H1 (cell line): ENCODE data around the gene NMB. TPM values are rescaled to one million over a fixed set of nuclear protein-coding genes. Genes with fewer than 3 reads are reported as not detected.

Source experiments
- CHD7 ChIP-seq: fragments of 300-600 bp; sonication (generic); IDR thresholded peaks from 2 replicates; pipeline ENCODE4 v1.7.1; 2012; ENCODE audit warnings: low read length, moderate library complexity, mild to moderate bottlenecking, inconsistent platforms; ENCODE audit not compliant: insufficient replicate concordance
- polyA plus RNA-seq, 7 experiments: library from polyadenylated mRNA; depleted of rRNA in 3 of 7; stranded (reverse) in 5 of 7; unstranded in 2 of 7; fragments of >200 nt in 5 of 7; fragments of 200-250 nt in 2 of 7; gene quantifications; 1 replicate in 5 of 7; 2 replicates in 1 of 7; 4 replicates in 1 of 7; pipeline versions ENCODE4 v1.2.1 to v1.2.3, GENCODE V29; 2011 to 2013; ENCODE audit warnings: missing spikeins in 2 of 7, mixed read lengths in 2 of 7
- total RNA-seq: library from RNA; stranded (reverse); fragmentation: NEBNext Ultra II Directional; extraction: Animal tissue kit (Norgen Biotek cat#: 25700); gene quantifications from 2 replicates; pipeline ENCODE4 v1.2.1, GENCODE V29; 2021

Gene NMB
- total and polyA plus RNA-seq, 2 of the 8 experiments (the other 6 are each of a cell fraction or from before 2014, with no cell fraction given), result 9.3 to 13.6 TPM

GRCh38 chr15:84608707-84609284 lies 49.2 kb downstream of the NMB start (continued):
- TF ChIP-seq CHD7, result no peak
